DND-41 (cell line): ENCODE measurements around the gene BLM.

Source experiments
- ATAC-seq: fragments of 200-7000 bp; cut with Tn5 transposase; 3 replicates; pipeline ENCODE4 v1.9.1; 2021; ENCODE audit warnings: low read depth; ENCODE audit not compliant: insufficient read depth
- DNase-seq: peaks from one replicate; pipeline ENCODE4 v3.0.0-alpha.2; 2020
- H2AFZ ChIP-seq: 2 replicates; pipeline ENCODE4 v1.6.0; 2012; ENCODE audit warnings: low read depth, low read length
- H3K27ac ChIP-seq: 2 replicates; pipeline ENCODE4 v1.5.1; 2012; ENCODE audit warnings: low read length, inconsistent platforms
- H3K27me3 ChIP-seq: fragments of 200-600 bp; sonication (generic); 2 replicates; pipeline ENCODE4 v1.6.0; 2012; ENCODE audit warnings: low read length, mild to moderate bottlenecking, inconsistent platforms; ENCODE audit not compliant: insufficient read depth, poor library complexity
- H3K36me3 ChIP-seq: 2 replicates; pipeline ENCODE4 v1.5.1; 2012; ENCODE audit warnings: low read length, inconsistent platforms; ENCODE audit not compliant: insufficient read depth
- H3K4me1 ChIP-seq: 2 replicates; pipeline ENCODE4 v1.5.1; 2012; ENCODE audit warnings: mild to moderate bottlenecking, low read length; ENCODE audit not compliant: insufficient read depth
- H3K4me2 ChIP-seq: 2 replicates; pipeline ENCODE4 v1.6.0; 2012; ENCODE audit warnings: mild to moderate bottlenecking, moderate library complexity, low read length, inconsistent platforms; ENCODE audit not compliant: insufficient read depth
- H3K4me3 ChIP-seq, 2 experiments: fragments of 200-600 bp in 1 of 2; shearing (Covaris generic) in 1 of 2; 2 replicates each; pipeline ENCODE4 v1.5.1; 2012 to 2016; ENCODE audit warnings: inconsistent platforms in 2 of 2, low read length in 2 of 2, mild to moderate bottlenecking in 2 of 2, low read depth in 1 of 2, moderate library complexity in 1 of 2
- H3K79me2 ChIP-seq: 2 replicates; pipeline ENCODE4 v1.6.0; 2012; ENCODE audit warnings: low read length, inconsistent platforms; ENCODE audit not compliant: insufficient read depth
- H3K9ac ChIP-seq: 2 replicates; pipeline ENCODE4 v1.6.0; 2012; ENCODE audit warnings: low read depth, mild to moderate bottlenecking, inconsistent platforms, low read length, moderate library complexity
- H3K9me3 ChIP-seq: 2 replicates; pipeline ENCODE4 v1.5.1; 2012; ENCODE audit warnings: low read length, moderate library complexity, mild to moderate bottlenecking, inconsistent platforms; ENCODE audit not compliant: insufficient read depth, severe bottlenecking
- H4K20me1 ChIP-seq: 2 replicates; pipeline ENCODE4 v1.6.0; 2012; ENCODE audit warnings: low read length; ENCODE audit not compliant: insufficient read depth
- EZH2 ChIP-seq: IDR thresholded peaks from 3 replicates; pipeline ENCODE4 v1.6.1; 2012; ENCODE audit warnings: borderline replicate concordance, low read depth, mild to moderate bottlenecking, moderate library complexity, low read length, inconsistent platforms; ENCODE audit not compliant: severe bottlenecking
- TF ChIP-seq, protein P1 (sequence below): IDR thresholded peaks from 2 replicates; pipeline ENCODE4 v1.5.1; 2012; ENCODE audit warnings: borderline replicate concordance, low read length, moderate library complexity, mild to moderate bottlenecking; ENCODE audit not compliant: poor library complexity, severe bottlenecking; ENCODE audit errors: extremely low read depth

The BLM gene

DNA sequence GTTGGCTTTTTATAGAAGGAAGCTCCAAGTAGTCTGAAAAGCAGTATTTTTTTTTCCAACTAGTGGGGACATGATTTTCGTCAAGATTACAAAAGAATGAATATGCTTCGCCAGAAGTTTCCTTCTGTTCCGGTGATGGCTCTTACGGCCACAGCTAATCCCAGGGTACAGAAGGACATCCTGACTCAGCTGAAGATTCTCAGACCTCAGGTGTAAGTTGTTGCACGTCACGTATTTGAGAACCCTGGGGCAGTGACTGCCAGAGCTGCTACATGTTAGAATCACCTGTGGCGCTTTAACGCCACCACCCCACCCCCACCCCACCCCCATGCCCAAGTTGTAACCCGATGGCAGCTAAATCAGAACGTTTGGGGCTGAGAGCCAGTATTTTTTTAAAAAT, 52.2 kb downstream of the BLM start:
- Histone ChIP-seq H3K4me1 (no peaks in the 10 kb centered on the region), H3K4me2 (no peak overlapping the region), H3K4me3 (no peak overlapping the region), H3K79me2 (no peaks in the 10 kb centered on the region), H3K27ac (no peak overlapping the region), H3K36me3 (peaks cover 61% of the 10 kb centered on the region), H2AFZ (no peak overlapping the region), H3K27me3 (no peaks in the 10 kb centered on the region), H3K9me3 (no peaks in the 10 kb centered on the region), H4K20me1 (no peaks in the 10 kb centered on the region; the same call in 1 of the 2 replicates), H3K9ac (no peak overlapping the region)
- no peak for DNase-seq
- TF ChIP-seq, protein P1, sequence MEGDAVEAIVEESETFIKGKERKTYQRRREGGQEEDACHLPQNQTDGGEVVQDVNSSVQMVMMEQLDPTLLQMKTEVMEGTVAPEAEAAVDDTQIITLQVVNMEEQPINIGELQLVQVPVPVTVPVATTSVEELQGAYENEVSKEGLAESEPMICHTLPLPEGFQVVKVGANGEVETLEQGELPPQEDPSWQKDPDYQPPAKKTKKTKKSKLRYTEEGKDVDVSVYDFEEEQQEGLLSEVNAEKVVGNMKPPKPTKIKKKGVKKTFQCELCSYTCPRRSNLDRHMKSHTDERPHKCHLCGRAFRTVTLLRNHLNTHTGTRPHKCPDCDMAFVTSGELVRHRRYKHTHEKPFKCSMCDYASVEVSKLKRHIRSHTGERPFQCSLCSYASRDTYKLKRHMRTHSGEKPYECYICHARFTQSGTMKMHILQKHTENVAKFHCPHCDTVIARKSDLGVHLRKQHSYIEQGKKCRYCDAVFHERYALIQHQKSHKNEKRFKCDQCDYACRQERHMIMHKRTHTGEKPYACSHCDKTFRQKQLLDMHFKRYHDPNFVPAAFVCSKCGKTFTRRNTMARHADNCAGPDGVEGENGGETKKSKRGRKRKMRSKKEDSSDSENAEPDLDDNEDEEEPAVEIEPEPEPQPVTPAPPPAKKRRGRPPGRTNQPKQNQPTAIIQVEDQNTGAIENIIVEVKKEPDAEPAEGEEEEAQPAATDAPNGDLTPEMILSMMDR = no peak
- no peak for TF ChIP-seq EZH2
- no peak for ATAC-seq

DNA sequence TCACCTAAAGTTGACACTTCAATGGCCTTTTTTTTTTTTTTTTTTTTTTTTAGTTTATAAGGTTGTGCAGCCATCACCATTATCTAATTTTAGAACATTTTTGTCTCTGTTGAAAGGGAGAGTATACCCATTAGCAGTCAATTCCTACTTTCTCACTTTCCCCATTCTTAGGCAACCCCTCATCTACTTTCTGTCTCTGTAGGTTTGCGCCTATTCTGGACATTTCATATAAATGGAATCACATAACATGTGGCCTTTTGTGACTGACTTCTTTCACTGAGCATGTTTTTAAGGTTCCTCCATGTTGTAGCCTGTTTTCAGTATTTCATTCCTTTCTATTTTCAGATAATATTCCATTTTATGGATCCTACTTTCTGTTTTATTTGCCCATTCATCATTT, 56.3 kb downstream of the BLM start:
- H3K36me3 ChIP-seq = peaks cover 42% of the 10 kb centered on the region
- no peak overlapping the region for H3K4me3 ChIP-seq

GRCh38 chr15:90774731-90775514, 57.8 kb downstream of the BLM start:
- H4K20me1 ChIP-seq = no peaks in the 10 kb centered on the region; the same call in 1 of the 2 replicates

More for the DNA sequence above, 56.3 kb downstream of the BLM start:
- Histone ChIP-seq H3K4me2 (no peak overlapping the region), H3K79me2 (no peaks in the 10 kb centered on the region), H3K4me1 (no peaks in the 10 kb centered on the region), H4K20me1 (no peaks in the 10 kb centered on the region; the same call in 1 of the 2 replicates), H3K9me3 (no peaks in the 10 kb centered on the region), H3K27ac (no peak overlapping the region), H3K27me3 (no peaks in the 10 kb centered on the region), H3K9ac (no peak overlapping the region), H2AFZ (no peak overlapping the region)
- TF ChIP-seq, protein P1 = no peak
- no peak for TF ChIP-seq EZH2
- DNase-seq = no peak
- no peak for ATAC-seq

More at GRCh38 chr15:90774731-90775514, 57.8 kb downstream of the BLM start:
- H3K27me3 ChIP-seq = no peaks in the 10 kb centered on the region
- ATAC-seq = no peak
- no peaks in the 10 kb centered on the region for H3K79me2 ChIP-seq
- no peak overlapping the region for H2AFZ ChIP-seq
- no peak overlapping the region for H3K4me3 ChIP-seq
- no peak overlapping the region for H3K9ac ChIP-seq
- H3K4me1 ChIP-seq = no peaks in the 10 kb centered on the region
- TF ChIP-seq, protein P1 = no peak
- TF ChIP-seq EZH2 = no peak
- H3K36me3 ChIP-seq = peaks cover 43% of the 10 kb centered on the region
- no peaks in the 10 kb centered on the region for H3K9me3 ChIP-seq
- no peak overlapping the region for H3K4me2 ChIP-seq
- H3K27ac ChIP-seq = no peak overlapping the region
- DNase-seq = no peak
